Activated T-cell treated with anti-CD3 and anti-CD28 coated beads, Interleukin-2, amount 50 U/mL, for 24 hours (primary cell): ENCODE results near the gene STIP1.
"Not testable (repeated sequence)": the region's sequence is repeated elsewhere in the genome, so short reads cannot be mapped to it uniquely, and the experiment has no call there.

Source experiments
- DNase-seq: peaks from one replicate; pipeline ENCODE4 v3.0.0-alpha.2; 2020
- H3K27ac Mint-ChIP-seq: 2 replicates; pipeline ENCODE4 v1.8.0; 2020; ENCODE audit warnings: mild to moderate bottlenecking, mixed read lengths
- H3K27me3 Mint-ChIP-seq: 2 replicates; pipeline ENCODE4 v1.8.0; 2020; ENCODE audit warnings: mixed read lengths
- H3K36me3 Mint-ChIP-seq: 2 replicates; pipeline ENCODE4 v1.8.0; 2020; ENCODE audit warnings: low read depth, mixed read lengths
- H3K4me1 Mint-ChIP-seq: 2 replicates; pipeline ENCODE4 v1.8.0; 2020; ENCODE audit warnings: low read depth, mixed read lengths
- H3K4me3 Mint-ChIP-seq: 2 replicates; pipeline ENCODE4 v1.8.0; 2020; ENCODE audit warnings: mild to moderate bottlenecking, moderate library complexity, mixed read lengths
- H3K9me3 Mint-ChIP-seq: 2 replicates; pipeline ENCODE4 v1.8.0; 2020; ENCODE audit warnings: mixed read lengths

STIP1 gene

DNA sequence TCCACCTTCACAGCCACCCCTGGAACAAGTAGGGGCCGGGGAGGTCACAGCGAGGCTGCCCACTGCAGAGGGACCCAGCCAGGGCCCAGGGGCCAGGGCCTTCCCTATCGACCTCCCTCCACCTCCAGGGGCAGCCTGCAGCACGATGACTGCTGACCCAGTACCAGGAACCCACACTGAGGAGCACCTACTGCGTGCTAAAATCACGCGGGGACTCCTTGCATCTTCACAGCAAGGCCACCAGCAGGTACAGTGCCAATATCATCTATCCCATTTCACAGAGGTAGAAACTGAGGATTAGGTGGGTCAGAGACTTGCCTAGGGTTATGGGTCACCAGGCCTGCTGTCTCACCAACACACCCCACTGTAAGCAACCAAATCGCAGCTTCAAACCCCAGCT is 34.6 kb upstream of the STIP1 start:
- Mint-ChIP-seq H3K4me1 (peaks cover 3% of the 10 kb centered on the region), H3K27me3 (no peaks in the 10 kb centered on the region), H3K36me3 (peaks cover 18% of the 10 kb centered on the region), H3K4me3 (no peak overlapping the region), H3K27ac (no peak overlapping the region), H3K9me3 (no peaks in the 10 kb centered on the region)
- DNase-seq: no peak

DNA sequence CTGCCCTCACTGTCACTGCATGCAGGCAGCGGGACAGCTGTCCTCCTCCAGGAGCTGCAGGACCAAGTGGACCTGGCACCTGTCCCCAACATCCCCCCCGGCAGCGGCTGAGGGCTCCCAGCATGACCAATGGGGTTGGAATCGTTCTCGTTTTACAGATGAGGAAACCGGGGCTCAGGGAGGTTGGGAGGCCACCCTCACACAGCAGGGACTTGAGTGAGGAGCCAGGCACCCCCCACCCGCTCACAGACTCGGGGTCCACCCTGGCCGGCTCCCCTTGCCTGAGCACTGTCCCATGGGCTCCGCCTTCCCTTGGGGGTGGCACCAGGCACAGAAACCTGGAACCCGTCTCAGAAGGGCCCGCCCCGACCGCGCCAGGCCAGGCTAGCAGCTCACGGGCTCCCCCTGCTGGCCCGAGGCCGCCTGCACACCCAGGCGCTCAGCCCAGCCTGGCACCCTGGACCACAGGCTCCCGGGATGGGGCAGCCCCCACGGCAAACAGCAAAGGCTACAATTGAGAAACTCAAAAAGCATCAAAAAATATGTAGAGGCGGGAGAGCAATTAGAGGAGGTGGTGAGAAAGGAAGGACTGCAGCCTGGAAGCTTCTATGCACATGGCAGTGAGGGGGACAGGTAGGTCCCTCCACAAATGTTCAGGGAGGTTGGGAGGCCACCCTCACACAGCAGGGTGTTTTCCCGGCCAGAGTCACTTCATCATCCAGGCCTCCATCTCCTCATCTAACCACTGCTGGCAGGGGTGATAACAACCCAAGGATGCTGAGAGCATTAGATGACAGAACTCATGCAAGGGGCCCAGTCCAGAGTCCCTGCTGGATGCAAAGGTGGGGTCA is 32.9 kb upstream of the STIP1 start:
- Mint-ChIP-seq H3K9me3 (no peaks in the 10 kb centered on the region), H3K27ac (no peak overlapping the region), H3K4me1 (peaks cover 3% of the 10 kb centered on the region), H3K36me3 (peaks cover 20% of the 10 kb centered on the region), H3K27me3 (no peaks in the 10 kb centered on the region), H3K4me3 (no peak overlapping the region)
- peak; percentile 87 for DNase-seq

DNA sequence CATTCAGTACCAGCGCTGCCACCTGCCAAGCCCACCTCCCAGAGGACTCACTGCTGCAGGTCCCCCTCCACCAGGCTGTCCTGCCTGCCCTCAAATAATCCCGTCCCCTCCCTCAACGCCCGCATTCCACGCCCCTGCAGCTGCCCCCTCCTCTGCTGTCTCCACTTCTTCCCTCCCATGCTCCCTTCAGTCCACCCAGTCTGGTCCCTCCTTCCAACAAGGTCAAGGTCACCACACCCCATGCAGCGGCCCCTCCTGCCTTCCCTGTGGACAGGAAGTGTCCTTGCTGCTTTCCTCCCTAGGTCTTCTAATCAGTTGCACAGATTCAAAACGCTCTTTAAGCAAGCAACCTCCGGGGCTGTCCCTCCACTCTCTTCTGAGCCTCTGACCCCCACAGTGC is 32.2 kb upstream of the STIP1 start:
- no peak for DNase-seq
- H3K27me3 Mint-ChIP-seq: no peaks in the 10 kb centered on the region
- no peaks in the 10 kb centered on the region for H3K9me3 Mint-ChIP-seq

DNA sequence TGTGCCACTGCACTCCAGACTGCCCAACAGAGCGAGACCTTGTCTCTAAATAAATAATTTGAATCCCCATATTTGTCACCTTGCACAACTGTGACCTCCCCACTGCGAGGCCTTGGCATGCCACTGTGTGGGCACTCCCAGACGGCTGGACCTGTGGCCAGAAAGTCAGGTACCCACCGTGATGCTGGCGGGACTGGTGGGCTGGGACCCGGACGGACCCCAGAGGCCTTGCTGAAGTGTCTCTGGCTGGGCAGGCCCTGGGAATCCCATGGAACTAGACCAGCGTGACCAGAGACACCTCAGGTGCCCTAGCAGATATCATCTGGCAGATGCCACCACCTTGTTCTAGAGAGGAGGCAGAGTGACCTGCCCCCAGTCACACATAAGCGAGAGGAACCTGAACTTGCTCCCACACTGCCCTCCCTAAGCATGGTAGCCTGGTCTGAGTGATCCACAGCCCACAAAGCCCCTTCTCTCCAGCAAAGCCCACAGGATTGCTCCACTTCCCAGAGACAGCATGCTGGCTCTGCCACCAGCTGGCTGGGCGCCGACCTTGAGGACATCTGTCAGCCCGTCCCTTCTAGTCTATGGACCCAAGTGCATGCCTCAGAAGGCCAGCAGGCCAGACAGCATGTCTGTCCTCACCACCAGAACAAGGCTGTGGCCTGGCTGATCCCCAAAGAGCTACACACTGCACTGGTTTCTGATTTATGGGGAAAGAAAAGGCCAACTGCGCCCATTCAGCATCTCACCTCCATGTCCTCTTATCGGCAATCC is 29.5 kb upstream of the STIP1 start:
- no peak overlapping the region for H3K4me3 Mint-ChIP-seq
- H3K36me3 Mint-ChIP-seq: peaks cover 12% of the 10 kb centered on the region
- peaks cover 3% of the 10 kb centered on the region for H3K4me1 Mint-ChIP-seq
- DNase-seq: no peak
- no peak overlapping the region for H3K27ac Mint-ChIP-seq
- H3K9me3 Mint-ChIP-seq: no peaks in the 10 kb centered on the region
- no peaks in the 10 kb centered on the region for H3K27me3 Mint-ChIP-seq

More for the DNA sequence above, 32.2 kb upstream of the STIP1 start:
- Mint-ChIP-seq H3K36me3 (peaks cover 18% of the 10 kb centered on the region), H3K27ac (no peak overlapping the region), H3K4me1 (peaks cover 3% of the 10 kb centered on the region), H3K4me3 (no peak overlapping the region)

DNA sequence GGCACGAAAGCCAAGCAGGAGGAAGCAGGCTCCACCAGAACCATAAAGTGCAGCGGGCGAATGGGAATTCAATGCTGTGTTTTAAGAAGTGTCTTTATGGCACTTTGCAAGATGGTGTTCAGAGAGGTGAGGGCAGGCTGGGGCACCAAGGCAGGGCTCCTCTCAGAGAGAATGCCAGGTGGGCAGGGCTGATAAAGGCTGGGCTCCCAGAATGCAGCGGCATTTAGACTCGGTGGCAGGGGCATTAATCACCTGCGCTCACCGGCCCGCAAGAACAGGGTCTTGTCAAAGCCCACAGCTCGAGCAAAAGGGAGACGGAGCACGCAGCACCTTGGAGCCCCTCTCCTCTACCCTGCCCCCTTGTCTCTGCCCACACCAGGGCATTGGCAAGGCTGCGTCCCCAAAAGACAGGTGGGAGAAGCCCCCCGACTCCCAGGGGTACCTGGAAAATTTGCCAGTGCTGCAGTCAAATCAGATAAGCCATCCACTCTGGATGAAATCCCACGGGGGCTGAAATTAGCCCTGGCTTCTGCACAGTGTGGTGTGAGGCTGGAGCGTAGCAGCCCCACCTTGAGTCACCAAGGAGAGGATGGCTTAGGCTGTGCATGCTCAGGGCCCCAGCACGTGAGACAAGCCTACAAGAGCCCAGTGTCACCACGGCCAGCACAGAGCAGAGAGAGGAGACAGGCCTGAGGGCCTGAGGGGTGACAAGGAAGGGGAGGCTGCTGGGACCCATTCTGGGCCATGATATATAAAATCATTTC is 28.2 kb upstream of the STIP1 start:
- no peaks in the 10 kb centered on the region for H3K27me3 Mint-ChIP-seq
- peaks cover 3% of the 10 kb centered on the region for H3K4me1 Mint-ChIP-seq
- H3K36me3 Mint-ChIP-seq: peaks cover 9% of the 10 kb centered on the region
- H3K9me3 Mint-ChIP-seq: no peaks in the 10 kb centered on the region
- no peak for DNase-seq
- H3K27ac Mint-ChIP-seq: no peak overlapping the region
- H3K4me3 Mint-ChIP-seq: no peak overlapping the region

DNA sequence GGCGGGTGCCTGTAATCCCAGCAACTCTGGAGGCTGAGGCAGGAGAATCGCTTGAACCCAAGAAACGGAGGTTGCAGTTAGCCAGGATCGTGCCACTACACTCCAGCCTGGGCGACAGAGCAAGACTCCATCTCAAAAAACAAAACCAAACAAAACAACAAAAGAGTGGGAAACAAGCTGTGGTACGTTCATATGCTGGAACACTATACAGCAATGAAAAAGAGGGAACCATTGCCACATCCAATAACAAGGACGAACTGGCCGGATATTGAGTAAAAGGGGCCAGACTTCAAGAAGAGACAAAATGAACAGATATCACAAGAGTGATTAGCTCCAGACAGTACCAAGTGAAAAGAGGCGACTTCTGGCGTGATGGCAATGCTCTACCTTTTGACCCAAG is 24.9 kb upstream of the STIP1 start:
- no peak overlapping the region for H3K4me3 Mint-ChIP-seq
- H3K27me3 Mint-ChIP-seq: no peaks in the 10 kb centered on the region
- H3K4me1 Mint-ChIP-seq: peaks cover 10% of the 10 kb centered on the region
- no peak overlapping the region for H3K27ac Mint-ChIP-seq
- H3K36me3 Mint-ChIP-seq: peaks cover 16% of the 10 kb centered on the region
- DNase-seq: no peak
- H3K9me3 Mint-ChIP-seq: no peaks in the 10 kb centered on the region

DNA sequence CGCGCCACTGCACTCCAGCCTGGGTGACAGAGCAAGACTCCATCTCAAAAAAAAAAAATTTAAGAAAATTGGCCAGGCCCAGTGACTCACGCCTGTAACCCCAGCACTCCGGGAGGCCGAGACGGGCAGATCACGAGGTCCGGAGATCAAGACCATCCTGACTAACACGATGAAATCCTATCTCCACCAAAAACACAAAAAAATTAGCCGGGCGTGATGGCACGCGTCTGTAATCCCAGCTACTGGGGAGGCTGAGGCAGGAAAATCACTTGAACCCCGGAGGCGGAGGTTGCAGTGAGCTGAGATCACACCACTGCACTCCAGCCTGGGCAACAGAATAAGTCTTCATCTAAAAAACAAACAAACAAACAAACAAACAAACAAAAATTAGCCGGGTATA is 23.2 kb upstream of the STIP1 start:
- H3K27ac Mint-ChIP-seq, H3K9me3 Mint-ChIP-seq, H3K27me3 Mint-ChIP-seq, DNase-seq, H3K4me3 Mint-ChIP-seq: not testable (repeated sequence)
- H3K4me1 Mint-ChIP-seq: peaks cover 16% of the 10 kb centered on the region
- H3K36me3 Mint-ChIP-seq: peaks cover 17% of the 10 kb centered on the region

DNA sequence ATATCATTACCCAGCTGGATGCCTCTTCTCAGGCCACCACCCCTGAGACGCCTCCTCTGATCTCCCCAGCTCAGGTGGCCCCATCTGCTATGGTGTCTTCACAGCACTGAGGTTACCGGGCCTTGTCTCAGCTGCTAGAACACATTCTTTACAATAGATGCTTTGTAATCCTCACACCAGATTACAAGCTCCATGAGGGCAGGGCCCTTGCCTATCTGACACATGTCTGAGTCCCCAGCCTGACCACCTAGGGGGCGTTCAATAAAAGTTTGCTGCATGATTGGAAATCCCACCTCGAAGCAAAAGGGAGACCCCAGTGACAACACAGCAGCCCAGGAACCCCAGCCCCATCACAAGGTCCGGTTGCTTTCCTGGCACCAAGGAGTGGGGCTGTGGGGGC is 22.0 kb upstream of the STIP1 start:
- Mint-ChIP-seq H3K27me3 (no peaks in the 10 kb centered on the region), H3K36me3 (peaks cover 17% of the 10 kb centered on the region), H3K4me1 (peaks cover 20% of the 10 kb centered on the region), H3K27ac (no peak overlapping the region), H3K9me3 (no peaks in the 10 kb centered on the region), H3K4me3 (peak overlapping the region; percentile 91)
- DNase-seq: no peak

DNA sequence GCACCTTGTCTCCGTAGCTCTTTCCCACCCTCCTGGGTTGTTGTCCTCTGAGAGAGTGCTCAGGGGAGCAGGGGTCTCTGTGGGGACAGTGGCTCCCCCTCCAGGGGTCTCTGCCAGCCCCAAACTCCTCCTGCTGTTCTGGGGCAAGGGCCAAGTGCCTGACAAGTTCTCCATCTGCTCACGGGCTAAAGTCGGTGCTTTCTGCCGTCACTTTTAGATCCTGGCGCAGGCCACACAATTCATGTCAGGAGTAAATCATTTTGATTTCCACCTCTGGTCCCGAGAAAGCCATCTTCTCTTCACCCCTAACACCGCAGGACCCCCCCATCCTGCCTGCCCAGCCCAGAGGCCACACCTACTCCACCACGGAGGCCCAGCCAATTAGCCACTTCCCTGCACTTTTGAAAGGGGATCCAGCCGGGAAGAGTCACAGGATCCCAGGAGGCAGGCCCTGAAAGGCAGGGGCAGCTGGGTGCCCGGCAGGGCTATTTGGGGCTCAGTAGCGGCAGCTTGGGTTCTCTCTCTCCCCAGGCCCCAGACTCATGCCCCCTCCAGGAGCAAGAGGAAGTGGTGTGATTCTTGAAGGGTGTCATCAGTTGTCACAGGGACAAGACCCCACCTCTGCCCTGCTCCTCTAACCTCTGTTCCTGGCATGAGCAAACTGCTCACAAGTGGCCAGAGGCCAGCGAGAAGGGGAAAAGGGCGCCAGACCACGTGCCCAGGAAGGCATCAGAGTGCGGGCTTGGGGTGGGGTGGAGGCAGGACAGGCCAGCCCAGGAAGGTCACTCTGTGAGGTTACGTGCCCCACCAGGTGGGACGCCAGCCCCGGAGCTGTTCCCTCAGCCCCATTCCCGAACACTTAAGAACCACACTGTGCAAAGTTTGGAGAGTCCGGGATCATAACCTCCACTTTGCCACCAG is 21.3 kb upstream of the STIP1 start:
- H3K27me3 Mint-ChIP-seq: no peaks in the 10 kb centered on the region
- H3K9me3 Mint-ChIP-seq: no peaks in the 10 kb centered on the region
- peaks cover 17% of the 10 kb centered on the region for H3K36me3 Mint-ChIP-seq
- peak overlapping the region; percentile 88 for H3K27ac Mint-ChIP-seq
- DNase-seq: no peak
- H3K4me3 Mint-ChIP-seq: peak overlapping the region; percentile 91
- H3K4me1 Mint-ChIP-seq: peaks cover 22% of the 10 kb centered on the region

DNA sequence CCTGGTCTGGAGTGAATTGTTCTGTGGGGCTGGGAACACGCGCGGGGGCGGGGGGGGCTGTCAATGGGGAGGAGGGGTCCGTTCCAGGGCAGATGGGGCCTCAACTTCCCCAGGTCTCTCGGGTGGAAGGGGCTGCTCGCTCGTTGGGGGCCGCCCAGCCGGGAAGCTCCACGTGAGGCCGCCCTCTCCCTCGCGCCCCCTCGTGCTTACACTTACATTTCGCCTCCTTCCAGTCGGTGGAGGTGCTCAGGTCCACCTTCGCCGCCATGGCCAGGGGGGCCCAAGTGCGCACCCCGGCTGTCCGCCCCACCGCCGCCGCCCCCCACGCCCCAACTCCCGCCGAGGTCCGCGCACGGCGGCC is 20.5 kb upstream of the STIP1 start:
- Mint-ChIP-seq H3K4me3 (peak overlapping the region; percentile 91), H3K27ac (no peak overlapping the region), H3K36me3 (peaks cover 19% of the 10 kb centered on the region), H3K27me3 (no peaks in the 10 kb centered on the region), H3K4me1 (peaks cover 22% of the 10 kb centered on the region), H3K9me3 (no peaks in the 10 kb centered on the region)
- no peak for DNase-seq

DNA sequence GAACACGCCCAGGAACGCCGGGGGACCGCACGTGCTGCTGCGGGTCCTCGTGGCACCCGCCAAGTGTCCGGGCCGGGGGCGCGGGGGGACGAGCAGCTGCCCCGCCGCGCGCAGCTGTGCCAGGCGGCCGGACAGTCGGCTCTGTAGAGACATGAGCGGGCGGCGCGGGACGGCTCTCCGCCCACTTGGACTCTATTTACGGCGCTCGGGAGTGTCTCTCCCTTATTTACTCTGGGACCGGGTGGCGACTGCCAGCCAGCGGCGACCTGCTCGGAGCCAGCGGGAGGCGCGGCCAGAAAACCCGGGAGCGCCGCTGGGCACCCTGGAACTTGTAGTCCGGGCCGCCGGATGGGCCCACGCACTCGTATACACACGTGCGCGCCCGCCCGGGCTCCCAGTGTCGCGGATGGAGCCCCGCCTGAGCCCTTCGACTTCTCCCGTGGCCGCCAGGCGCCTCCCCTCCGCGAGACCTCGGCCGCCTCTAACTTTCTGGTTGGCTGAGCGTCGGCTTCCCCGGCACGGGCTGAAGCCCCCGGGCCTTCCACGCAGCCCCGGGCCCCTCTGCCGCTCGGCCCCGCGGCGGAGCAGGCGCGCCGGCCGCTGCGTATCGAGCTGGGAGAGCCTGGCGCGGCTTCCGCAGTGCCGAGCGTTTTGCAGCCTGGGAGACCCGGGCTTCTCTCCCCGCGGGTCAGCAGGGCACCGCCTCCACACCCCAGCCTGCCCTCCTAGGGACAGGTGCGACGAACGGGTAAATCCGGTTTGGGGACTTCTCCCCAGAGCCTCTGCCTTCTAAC is 19.9 kb upstream of the STIP1 start, which contains the start of gene MACROD1:
Gene MACROD1 (minus strand): TSS at position 272 of the 794 bp plus-strand sequence. CDS start 119 bp downstream, at position 153.
- Mint-ChIP-seq H3K27ac (peak within 1 kb of the TSS; percentile 92), H3K27me3 (no peaks in the 10 kb centered on the region), H3K36me3 (peaks cover 17% of the 10 kb centered on the region), H3K9me3 (no peaks in the 10 kb centered on the region), H3K4me1 (peaks cover 22% of the 10 kb centered on the region), H3K4me3 (peak within 1 kb of the TSS; percentile 91)
- peak; percentile 90 for DNase-seq

DNA sequence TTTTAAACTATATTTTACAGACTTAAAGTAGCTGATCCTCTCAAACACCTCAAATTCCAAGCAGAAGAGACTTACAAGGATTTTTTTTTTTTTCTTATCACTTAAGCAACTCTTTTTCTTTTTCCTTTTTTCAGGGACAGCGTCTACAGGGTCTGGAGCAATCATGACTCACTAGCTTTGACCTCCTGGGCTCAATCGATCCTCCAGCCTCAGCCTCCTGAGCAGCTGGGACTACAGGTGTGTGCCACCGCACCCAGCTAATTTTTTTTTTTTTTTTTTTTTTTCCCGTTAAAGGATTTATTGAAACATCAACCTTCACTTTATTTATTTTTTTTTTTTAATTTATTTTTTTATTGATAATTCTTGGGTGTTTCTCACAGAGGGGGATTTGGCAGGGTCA is 15.6 kb upstream of the STIP1 start:
- Mint-ChIP-seq H3K4me3 (no peak overlapping the region), H3K36me3 (peaks cover 15% of the 10 kb centered on the region), H3K4me1 (peaks cover 12% of the 10 kb centered on the region), H3K27me3 (no peaks in the 10 kb centered on the region), H3K9me3 (peaks cover 7% of the 10 kb centered on the region), H3K27ac (no peak overlapping the region)
- no peak for DNase-seq
